Measurements from ENCODE around the gene TIGD4.

The TIGD4 gene

GRCh38 chr4:152779513-152780266, at the start of gene TIGD4, which contains the start of gene ARFIP1:
TSS of gene TIGD4 (minus strand) at chr4:152779730. CDS start at chr4:152771004, 8,726 bp downstream.
TSS of gene ARFIP1 (plus strand) at chr4:152779954. CDS start at chr4:152829634, 49,680 bp downstream.
- peak; percentile 89 for DNase-seq

- no peak for DNase-seq
Measured at GRCh38 chr4:152828122-152828521, 48.6 kb upstream of the TIGD4 start.

DNA sequence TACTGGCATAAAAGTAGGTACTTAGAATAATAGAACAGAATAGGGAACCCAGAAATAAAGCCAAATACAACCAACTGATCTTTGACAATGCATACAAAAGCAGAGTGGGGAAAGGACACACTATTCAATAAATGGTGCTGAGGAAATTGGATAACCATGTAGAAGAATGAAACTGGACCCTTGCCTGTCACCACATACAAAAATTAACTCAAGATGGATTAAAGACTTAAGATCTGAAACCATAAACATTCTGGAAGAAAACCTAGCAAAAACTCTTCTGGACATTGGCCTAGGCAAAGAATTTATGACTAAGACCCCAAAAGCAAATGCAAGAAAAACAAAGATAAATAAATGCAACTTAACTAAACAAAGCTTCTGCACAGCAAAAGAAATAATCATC, 45.8 kb upstream of the TIGD4 start:
- DNase-seq = no peak

DNA sequence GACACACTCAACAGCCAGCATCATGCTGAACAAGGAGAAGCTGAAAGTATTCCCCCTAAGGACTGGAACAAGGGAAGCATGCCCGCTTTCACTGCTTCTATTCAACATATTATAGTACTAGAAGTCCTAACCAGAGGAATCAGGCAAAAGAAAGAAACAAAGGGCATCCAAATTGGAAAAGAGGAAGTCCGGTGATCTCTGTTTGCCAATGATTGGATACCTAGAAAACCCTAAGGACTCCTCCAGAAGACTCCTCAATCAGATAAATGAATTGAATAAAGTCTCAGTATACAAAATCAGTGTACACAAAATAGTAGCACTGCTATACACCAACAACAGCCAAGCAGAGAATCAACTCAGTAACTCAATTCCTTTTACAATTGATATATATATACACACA, 45.0 kb upstream of the TIGD4 start:
- no peak for DNase-seq

GRCh38 chr4:152822323-152822722, 42.8 kb upstream of the TIGD4 start:
- DNase-seq = no peak

DNA sequence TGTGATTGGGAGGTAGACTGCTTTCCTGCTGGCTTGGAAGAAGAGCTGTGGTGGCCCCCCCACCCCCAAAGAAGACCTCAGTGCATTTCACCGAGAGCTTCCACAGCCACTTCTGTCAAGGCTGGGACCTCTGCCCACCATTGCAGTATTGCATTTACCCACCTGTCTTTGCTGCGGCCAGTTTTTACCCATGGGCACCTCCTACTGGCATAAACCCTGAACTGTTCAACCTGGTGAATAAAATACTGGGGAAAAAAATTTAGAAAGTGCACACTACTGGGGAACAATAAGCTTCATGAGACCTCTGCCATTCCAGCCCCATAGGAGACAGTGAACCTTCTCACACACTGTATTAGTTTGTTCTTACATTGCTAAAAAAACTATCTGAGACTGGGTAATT, 40.5 kb upstream of the TIGD4 start:
- DNase-seq = no peak

GRCh38 chr4:152819026-152819645, 39.6 kb upstream of the TIGD4 start:
- no peak for DNase-seq

DNA sequence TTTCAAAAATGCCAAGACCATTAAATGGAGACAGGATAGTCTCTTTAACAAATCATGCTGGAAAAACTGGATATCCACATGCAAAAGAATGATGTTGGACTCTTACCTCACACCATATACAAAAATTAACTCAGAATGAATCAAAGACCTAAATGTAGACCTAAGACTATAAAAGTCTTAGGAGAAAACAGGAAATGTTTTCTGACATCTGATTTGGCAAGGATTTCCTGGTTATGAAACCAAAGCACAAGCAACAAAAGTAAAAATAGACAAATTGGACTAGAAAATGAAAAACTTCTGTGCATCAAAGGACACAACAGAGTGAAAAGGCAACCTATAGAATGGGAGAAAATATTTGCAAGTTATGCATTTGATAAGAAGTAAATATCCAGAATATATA, 37.8 kb upstream of the TIGD4 start:
- no peak for DNase-seq

GRCh38 chr4:152815078-152815477, 35.5 kb upstream of the TIGD4 start:
- no peak for DNase-seq

- no peak for DNase-seq
Measured at GRCh38 chr4:152810715-152811287, 31.3 kb upstream of the TIGD4 start.

- no peak for DNase-seq
Measured at GRCh38 chr4:152808670-152809069, 29.1 kb upstream of the TIGD4 start.

DNA sequence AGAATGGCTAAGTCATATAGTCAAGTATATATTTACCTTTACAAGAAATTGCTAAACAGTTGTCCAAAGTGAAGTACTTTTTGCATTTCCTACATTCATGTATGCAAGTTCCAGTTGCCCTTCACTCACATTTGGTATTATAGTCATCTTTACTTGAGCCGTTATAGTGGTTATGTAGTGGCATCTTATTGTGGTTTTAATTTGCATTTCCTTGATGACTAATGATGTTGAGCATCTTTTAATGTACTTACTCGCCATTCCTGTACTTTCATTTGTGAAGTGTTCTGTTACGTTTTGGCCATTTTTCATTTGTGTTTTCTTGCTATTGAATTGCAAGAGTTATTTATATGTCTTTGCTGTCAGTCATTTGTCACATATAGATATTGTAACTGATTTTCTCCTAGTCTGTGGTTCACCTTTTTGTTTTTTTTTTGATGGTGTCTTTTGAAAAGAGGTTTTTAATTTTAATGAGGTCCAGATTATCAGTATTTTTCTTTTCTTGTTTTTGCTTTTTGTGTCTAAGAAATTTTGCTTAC, 27.8 kb upstream of the TIGD4 start:
- no peak for DNase-seq

DNA sequence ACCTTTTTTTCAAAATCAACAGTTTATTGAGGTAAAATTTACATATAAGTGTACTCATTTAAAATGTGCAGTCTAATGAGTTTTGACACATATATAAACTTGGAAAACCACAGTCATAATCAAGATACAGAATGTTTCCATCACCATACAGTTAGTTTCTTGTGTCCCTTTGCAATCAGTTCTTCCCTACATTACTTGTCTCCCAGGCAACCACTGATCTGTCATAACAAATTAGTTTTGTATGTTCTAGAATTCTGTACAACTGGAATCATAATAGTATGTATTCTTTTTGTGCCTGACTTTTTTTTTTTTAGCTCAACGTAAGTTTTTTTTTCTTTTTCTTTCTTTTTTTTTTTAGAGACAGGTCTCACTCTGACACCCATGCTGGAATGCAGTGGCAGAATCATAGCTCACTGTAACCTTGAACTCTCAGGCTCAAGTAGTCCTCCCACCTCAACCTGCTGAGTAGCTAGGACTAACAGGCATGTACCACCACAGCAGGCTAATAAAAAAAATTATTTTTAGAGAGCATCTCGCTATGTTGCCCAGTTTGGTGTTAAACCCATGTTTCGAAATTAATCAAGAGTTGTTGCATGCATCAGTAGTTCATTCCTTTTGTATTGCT, 27.1 kb upstream of the TIGD4 start:
- no peak for DNase-seq

DNA sequence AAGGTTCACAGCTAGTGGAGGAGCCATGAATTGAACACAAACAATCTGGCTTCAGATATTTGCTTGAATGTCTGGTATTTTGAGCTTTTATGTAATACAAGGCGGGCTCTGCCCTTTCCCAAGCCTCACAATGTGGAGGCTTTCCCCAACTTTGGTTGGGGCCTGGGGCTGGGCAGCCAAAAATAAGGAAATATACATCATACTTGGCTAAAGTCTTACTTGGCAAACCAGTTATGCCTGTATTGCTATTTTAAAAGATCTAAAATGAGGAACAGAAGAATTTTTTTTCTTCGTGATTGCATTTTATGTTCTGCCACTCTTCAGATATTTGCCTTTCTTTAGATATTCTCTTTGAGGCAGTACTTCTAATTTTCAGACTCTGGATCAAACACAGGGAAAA, 26.3 kb upstream of the TIGD4 start:
- DNase-seq = no peak

DNA sequence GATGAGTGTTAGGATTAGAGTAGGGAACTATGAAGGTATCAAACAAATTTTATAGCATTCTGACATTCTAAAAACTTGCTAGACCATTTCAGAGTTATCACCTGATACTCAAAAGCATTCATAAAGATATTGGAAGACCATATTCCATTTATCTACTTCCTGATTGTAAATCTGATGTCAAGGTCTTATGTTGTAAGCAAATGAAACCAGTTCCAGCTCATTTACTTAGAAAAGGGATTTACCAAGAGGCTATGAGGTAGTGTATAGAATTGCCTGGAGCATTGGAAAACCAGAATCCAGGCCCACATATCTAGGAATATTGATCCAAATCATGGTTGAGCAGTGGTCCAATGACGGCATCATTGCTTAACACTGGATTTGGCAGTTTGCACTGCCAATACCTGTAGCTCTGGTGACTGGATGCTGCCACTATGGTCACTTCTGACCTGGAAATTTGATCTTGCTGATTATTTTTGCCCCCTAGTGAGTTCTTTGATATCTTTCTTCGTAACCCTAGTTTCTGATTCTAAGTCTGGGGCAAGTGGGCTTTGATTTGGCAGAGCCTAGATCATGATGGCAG, 25.6 kb upstream of the TIGD4 start:
- no peak for DNase-seq

- no peak for DNase-seq
Measured at GRCh38 chr4:152803541-152803940, 24.0 kb upstream of the TIGD4 start.

- no peak for DNase-seq
Measured at GRCh38 chr4:152795891-152796290, 16.4 kb upstream of the TIGD4 start.

DNA sequence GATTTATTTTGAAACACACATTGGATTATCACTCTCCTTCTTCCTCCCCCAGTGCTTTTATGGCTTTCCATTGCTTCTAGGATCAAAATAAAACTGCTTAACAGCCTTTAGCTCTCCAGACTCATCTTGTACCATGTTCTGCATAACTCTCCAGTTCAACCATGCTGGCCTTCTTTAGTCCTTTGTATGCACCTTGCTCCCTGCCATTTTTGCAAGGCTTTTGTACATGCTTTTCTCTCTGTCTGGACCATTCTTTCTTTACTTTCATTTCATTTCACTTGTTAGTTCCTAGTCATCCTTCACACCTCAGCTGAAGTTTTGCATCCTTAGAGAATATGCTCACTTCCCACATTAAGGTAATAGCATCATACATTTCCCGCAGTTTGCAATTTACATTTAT, 7.1 kb upstream of the TIGD4 start:
- DNase-seq = no peak

DNA sequence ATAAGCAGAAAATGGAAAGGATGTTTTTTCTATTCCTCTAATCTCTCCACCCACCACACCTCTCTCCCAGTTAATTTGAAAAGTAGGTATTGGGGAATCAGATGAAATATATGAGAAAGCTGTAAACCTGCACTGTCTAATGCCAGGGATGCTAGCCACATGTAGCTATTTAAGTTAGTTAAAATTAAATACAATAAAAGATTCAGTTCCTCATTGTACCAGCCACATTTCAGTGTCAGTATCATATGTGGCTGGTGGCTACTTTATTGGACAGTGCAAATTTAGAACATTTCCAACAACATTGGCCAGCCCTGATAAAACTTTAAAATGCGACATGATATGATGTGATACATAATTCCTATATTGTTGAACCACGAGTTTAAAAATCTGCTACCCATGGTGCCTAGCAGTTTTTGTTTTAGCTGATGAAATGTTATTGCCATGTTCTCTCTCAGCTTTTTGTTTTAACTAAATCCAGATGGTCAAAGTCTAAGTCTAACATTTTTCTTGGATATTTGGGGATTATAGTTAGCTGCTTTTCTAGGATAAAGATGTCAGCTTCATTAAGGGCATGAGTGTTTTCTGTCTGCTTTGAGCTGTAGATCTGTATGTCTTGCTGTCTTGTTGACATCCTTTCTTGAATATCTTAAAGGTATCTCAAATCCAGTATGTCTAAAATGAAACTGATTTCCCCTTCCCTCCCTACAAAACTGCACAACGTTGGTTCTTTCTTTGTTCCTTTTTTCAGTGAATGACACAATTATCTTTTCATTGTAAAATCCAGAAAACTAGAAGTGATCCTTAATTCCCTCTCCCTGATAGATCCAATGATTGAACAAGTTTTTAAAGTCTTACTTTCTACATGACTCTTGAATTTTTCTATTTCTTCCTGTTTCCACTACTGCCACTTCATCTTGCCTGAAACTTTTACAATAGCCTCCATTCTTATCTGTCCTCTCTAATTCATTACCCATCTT, 6.4 kb upstream of the TIGD4 start:
- no peak for DNase-seq

- DNase-seq = no peak
Measured at GRCh38 chr4:152784490-152785350, 5.2 kb upstream of the TIGD4 start.

- DNase-seq = no peak
Measured at GRCh38 chr4:152780267-152780778, 793 bp upstream of the TIGD4 start.

Measured in stimulated activated CD4-positive, alpha-beta T cell treated with anti-CD3 and anti-CD28 coated beads, Interleukin-12 subunit alpha, Interleukin-12 subunit beta, amount 100 ng/mL, for 4 hours (primary cell).